ENCODE data around the gene NCOA7.

NCOA7 gene

DNA sequence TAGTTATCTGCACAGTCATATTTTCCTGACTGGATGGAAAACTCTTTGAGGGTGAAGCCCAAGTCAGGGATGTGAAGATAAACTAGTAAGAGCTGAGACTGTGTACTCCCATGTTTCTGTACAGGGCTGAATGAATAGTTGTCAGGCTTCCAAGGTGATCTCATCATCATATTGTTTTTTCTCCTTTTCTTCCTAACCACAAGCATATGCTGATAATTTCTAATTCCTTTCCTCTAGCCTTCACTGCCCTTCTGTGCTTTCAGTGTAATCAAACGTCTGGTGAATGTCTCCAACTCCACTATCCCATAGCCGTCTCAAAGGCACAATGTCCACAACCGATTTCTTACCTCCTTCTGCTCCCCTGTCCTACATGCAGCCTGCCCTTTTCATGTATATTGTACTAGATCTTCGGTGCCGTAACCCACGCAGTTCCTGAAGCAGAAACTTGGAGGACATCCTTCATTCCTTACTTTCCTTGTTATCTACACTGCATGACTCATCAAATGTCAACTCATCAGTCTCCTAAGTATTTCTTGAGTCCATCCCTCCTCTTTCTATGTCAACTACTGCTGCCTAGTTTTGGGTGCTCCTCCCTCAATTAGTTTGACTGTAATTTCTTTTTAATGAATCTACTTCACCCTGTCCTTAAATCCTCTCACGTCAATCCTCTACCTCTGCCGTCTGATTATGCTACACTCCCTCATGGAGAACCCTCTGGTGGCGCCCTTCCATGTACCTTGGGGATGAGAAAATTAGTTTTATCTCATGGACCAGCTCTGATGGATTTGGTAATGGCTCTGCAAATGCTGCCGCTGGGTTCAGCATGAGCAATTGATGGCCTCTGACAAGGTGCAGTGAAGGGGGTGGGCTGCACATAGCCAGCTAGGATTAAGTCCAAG lies 21.9 kb downstream of the NCOA7 start:
- peak in 1 of 3 donors; percentile 48 for DNase-seq

GRCh38 chr6:125814481-125814880 lies 23.7 kb downstream of the NCOA7 start:
- DNase-seq: peak; percentile 57 to 77 (median 65)

GRCh38 chr6:125815080-125815910 lies 24.5 kb downstream of the NCOA7 start:
- no peak for DNase-seq

GRCh38 chr6:125816828-125817280 lies 26.1 kb downstream of the NCOA7 start:
- peak; percentile 54 to 85 (median 71) for DNase-seq

GRCh38 chr6:125818225-125818657 lies 27.5 kb downstream of the NCOA7 start:
- DNase-seq: no peak

DNA sequence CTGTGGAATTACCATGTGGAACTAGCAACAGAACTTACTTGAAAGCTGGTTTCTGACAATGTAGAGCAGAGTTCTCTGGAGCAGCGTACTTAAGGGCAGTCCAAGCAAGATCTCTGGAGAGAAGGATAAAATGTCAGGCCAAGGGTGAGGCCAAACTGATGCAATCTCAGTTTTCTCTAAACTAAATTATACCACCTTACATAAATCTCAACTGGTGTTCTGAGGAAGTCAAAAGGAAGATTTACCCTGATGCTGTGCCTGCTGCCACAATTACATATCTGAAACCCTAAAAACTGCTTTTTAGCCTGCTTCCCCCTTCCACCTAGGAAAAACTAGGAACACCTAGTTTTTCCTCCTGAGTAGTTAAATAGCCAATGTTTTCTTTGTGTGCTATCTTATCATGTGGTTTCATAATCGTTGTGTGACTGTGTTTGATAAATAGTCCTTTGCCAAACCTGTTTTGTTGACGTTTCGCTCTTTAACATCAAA lies 28.1 kb downstream of the NCOA7 start:
- no peak for DNase-seq

GRCh38 chr6:125819535-125820326 lies 29.0 kb downstream of the NCOA7 start:
- peak in 1 of 3 donors; percentile 46 for DNase-seq

DNA sequence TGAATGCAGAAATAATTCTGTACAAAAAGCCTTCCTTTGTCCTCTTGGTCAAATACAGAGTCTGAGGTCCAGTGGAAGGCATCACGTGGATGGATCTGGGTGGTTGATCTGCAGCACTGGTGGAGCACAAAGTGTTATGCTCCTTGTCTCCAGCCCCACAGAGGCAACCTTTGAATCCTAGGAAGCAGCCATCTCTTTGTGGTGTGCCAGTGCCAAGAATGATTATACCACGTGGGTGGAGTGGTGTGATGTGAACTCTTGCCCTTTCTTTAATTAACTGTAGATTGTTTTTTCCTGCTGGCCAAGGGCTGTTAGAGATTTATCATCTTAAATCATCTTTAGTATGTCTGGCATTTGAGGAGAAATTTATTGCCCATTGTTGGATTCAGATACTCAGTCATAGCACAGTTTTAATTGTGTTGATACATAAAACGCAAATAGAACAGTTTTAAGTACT lies 31.1 kb downstream of the NCOA7 start:
- no peak for DNase-seq

- DNase-seq: no peak
Measured at GRCh38 chr6:125823180-125823579, 32.4 kb downstream of the NCOA7 start.

- no peak for DNase-seq
Measured at GRCh38 chr6:125824946-125825771, 34.4 kb downstream of the NCOA7 start.

GRCh38 chr6:125826695-125827463 lies 36.1 kb downstream of the NCOA7 start:
- DNase-seq: no peak

GRCh38 chr6:125827788-125828320 lies 37.1 kb downstream of the NCOA7 start:
- DNase-seq: peak in 2 of 3 donors; percentile 51 to 61

- DNase-seq: no peak
Measured at GRCh38 chr6:125828476-125829039, 37.8 kb downstream of the NCOA7 start.

- no peak for DNase-seq
Measured at GRCh38 chr6:125829433-125829832, 38.7 kb downstream of the NCOA7 start.

- DNase-seq: peak in 2 of 3 donors; percentile 42 to 58
Measured at GRCh38 chr6:125831659-125832058, 40.9 kb downstream of the NCOA7 start.

DNA sequence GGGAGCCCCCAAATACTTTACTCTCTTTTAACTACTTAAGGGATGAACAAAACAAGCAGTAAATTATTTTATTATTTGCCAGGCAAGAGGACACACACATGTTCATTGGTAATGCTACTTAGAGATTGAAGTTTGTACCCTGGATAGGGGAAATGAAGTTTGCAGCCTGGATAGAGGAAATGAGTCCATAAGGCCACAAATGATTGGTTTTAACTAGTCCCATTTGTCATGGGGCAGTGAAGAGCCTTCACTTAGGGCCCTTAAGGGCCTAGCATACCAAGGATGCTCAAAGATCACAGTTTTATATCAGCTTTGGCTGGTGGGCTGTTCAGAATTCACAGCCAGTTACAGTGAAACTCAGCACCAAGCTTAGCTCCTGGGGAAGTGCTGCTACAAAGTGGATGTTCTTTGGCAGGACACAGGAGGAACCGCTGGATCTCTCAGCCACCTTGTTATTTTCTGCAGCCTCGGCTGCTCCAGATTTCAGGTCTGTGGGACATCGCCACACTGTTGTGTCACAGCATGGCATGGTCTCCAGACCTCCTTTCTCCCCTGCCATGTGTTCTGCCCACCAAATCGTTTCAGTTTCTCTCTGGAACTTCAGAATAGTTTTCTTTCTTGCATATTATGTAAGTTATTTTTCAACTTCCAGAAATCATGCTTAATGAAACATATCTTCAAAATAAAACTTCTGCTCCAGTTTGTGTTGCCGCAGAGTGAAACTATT lies 41.8 kb downstream of the NCOA7 start:
- peak in 1 of 3 donors; percentile 45 for DNase-seq

GRCh38 chr6:125834348-125834747 lies 43.6 kb downstream of the NCOA7 start:
- no peak for DNase-seq

GRCh38 chr6:125835221-125835744 lies 44.5 kb downstream of the NCOA7 start:
- DNase-seq: peak; percentile 40 to 78 (median 50)

GRCh38 chr6:125836466-125836865 lies 45.7 kb downstream of the NCOA7 start:
- DNase-seq: no peak
